Measurements from ENCODE around the gene PTX4. TPM values are rescaled to one million over a fixed set of nuclear protein-coding genes. Genes with fewer than 3 reads are reported as not detected.

PTX4 gene, protein sequence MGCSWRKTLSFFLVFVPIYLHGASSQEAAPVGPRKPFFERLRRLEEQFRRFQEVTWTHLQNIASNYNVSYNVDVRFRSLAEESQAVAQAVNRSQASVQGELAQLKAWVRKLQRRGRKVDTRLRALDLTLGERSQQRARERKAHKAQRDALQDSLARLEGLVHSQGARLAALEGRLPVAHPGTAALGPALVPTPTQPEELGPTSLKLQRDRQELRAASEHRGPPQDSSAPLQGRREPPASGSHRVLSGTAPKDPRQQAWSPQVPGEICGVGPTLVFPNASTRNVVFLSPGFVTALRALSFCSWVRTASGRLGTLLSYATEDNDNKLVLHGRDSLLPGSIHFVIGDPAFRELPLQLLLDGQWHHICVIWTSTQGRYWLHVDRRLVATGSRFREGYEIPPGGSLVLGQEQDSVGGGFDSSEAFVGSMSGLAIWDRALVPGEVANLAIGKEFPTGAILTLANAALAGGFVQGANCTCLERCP
- 0.85 TPM in 1 of 2 replicates, not detected in the other for total RNA-seq

DNA sequence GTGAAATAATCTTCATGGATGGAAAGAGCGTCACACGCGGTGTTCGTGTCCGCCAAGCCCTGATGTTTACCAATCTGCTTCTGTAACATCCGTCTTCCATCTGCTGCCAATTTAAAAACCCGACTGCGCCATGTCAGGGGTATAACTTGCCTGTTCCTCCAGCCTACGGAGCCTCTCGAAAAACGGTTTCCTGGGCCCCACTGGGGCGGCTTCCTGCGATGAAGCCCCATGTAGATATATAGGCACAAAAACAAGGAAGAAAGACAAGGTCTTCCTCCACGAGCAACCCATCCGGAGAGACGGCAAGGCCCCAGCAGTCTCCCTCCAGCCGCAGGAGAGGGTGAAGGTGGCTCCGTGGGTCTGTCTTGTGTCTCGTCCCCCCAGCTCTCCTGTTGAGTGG, at the start of gene PTX4:
TSS of gene PTX4 (minus strand) at position 326 of the 400 bp plus-strand sequence. CDS start at position 291, 35 bp downstream.

DNA sequence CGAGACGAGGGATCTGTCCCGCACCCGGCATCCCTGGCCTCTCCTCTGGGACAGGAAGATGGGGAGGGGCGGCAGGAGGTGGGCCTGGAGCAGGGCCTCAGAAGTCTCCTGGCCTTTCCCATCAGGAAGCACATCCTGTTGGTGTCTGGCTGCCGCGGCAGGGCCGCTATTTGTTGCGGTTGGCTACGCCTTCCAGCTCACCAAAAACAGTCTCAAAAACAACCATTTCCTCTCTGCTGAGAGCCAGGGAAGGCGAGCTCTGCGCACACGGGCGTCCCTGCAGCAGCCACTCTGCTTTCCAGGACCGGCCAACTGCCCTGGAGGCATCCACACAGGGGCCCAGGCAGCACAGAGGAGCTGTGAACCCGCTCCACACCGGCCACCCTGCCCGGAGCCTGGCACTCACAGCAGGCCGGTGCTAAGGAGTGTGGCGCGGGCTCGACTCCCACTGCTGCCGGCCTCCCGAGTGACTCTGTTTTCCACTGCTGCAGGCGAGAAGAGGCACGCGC, 44.8 kb upstream of the PTX4 start, which contains the start of gene TMEM204:
TSS of gene TMEM204 (plus strand) at position 224 of the 509 bp plus-strand sequence. CDS start 610 bp downstream, outside the sequence.

DNA sequence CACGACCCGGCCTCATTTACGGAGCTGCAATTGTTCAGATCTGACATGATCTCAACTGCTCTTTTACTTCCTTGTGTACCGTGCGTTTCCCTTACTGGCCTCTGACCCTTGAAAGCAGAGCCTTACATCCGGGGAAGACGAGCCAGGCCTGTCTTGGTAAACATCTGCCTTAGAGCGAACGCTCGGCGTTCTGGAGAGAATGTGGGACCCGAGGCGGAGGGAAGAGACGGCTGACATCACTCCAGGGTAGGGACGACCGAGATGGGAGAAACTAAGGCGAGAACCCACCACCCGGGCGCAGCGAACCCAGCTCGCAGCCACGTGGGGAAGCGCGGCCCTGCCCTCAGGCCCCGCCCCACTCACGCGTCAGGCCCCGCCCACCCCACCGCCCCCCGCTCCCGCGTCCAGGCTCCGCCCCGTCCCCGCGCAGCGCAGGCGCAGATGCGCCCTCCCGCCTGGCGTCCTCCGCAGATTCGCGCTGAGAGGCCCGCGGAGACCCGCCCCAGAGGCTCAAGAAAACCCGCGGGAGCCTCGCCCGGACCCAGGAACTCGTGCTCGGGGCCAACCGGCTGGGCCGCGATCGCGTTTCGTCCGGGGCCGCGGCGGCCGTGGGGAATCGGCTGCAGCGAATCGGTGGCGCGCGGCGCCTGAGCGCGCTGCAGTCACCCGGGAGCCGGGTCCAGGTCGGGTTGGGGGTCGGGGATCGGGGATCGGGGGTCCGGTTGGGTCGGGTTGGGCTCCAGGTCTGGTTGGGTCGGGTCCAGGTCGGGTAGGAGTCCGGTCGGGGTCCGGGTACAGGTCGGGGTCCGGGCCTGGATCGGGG, 4.4 kb upstream of the PTX4 start, which contains the start of gene TELO2:
TSS of gene TELO2 (plus strand) at position 438 of the 823 bp plus-strand sequence. CDS start 922 bp downstream, outside the sequence.

DNA sequence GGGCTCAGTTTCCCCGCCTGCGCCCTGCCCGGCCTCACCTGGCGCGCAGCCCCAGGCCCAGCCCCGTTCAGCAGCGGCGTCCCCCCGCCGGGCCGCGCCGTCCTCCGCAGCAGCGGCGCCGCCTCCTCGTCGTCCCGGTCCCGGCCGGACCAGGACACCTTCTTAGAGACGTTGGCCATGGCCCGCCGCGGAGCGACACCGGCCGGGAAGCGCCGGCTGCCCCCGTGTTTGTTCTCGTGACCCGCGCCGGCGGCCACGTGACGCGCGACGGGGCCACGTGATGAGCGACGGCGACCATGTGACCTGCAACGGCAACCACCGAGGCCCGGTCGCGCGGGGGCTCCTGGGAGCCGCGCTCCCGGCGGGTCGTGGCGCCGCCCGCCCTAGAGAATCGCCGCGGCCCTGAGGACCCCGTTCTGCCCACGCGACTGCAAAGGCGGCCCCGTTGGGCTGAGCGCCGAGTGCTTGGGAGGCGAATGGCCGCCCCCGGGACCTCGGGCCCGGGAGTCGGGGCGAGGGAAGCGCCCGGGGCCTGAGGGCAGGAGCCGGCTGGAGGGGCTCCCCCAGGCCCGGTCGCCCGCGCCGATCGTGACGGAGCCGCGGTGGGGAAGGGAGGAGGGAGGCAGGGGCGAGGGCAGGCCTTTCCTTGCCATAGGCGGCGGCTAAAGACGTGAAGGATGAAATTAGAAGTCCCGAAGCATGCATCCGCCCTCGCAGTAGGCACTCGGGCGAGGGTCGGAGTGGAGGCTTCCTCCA, 13.8 kb downstream of the PTX4 start, which contains the start of gene CLCN7:
TSS of gene CLCN7 (minus strand) at position 233 of the 756 bp plus-strand sequence. CDS start at position 179, 54 bp downstream.

DNA sequence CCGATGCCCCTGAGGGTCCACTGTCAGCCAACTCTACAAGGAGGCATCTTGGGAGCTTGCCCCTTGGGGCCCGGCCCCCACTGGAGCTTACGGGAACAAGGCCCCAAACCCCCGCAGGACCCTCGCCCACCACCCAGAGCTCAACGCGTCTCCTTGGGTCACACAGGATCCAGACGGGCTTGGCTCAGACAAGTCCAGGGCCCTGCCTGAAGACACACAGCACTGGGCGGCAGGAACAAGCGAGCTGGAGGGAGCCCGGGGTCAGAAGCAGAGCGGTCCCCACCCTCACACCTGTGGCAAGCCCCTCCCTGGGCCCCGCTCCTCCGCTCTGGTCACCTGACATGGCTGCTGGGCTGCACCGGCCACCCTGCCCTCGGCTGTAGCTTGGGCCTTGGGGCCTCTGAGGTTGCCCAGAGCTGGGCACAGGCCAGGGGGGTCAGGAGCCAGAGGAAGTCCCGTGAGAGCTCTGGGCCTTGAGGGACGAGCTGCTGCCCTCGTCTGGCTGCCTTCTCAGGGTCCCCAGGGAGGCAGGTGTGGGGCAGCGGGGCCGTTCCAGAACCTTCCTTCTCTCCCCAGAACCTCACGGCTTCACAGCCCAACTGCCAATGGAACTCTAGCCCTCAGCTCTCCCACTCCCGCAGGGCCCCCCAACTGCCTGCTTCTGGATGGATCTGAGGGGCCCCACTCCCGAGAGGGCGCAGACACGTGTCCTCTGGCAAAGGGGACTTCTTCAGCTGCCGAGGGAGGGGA, 44.6 kb downstream of the PTX4 start, which contains the start of gene CCDC154:
TSS of gene CCDC154 (minus strand) at position 577 of the 750 bp plus-strand sequence. CDS start at position 343, 234 bp downstream.

Other genes with a start within 250 kb of the PTX4 start
- gene TPSAB1, start 248.2 kb downstream of the PTX4 start, total RNA-seq: not detected in 2 replicates
- gene TPSD1, start 232.9 kb downstream of the PTX4 start, total RNA-seq: not detected in 2 replicates
- 39.9 and 50.1 TPM in 2 replicates for gene UBE2I, start 179.3 kb downstream of the PTX4 start, total RNA-seq
- 0.24 and 0.85 TPM in 2 replicates for gene BAIAP3, start 155.3 kb downstream of the PTX4 start, total RNA-seq
- 114 and 120 TPM in 2 replicates for gene TSR3, start 137.1 kb downstream of the PTX4 start, total RNA-seq
- gene GNPTG, start 137.0 kb downstream of the PTX4 start, total RNA-seq: 34.9 and 37.1 TPM in 2 replicates
- gene UNKL, start 74.2 kb downstream of the PTX4 start, total RNA-seq: 2.3 and 4.1 TPM in 2 replicates
- gene UQCC4, start 68.2 kb downstream of the PTX4 start, total RNA-seq: 14.7 and 16.1 TPM in 2 replicates
- not detected in 2 replicates for gene PERCC1, start 57.9 kb downstream of the PTX4 start, total RNA-seq
- 0.24 and 0.43 TPM in 2 replicates for gene CCDC154, start 44.4 kb downstream of the PTX4 start, total RNA-seq
- 56.5 and 80.7 TPM in 2 replicates for gene CLCN7, start 13.9 kb downstream of the PTX4 start, total RNA-seq
- 7.2 and 8.9 TPM in 2 replicates for gene TELO2, start 4.4 kb upstream of the PTX4 start, total RNA-seq
- under 0.01 and 0.72 TPM in 2 replicates for gene TMEM204, start 44.7 kb upstream of the PTX4 start, total RNA-seq
- gene IFT140, start 123.1 kb upstream of the PTX4 start, total RNA-seq: 13.9 and 17.8 TPM in 2 replicates
- gene CRAMP1, start 123.4 kb upstream of the PTX4 start, total RNA-seq: 4.0 and 6.5 TPM in 2 replicates
- gene JPT2, start 189.3 kb upstream of the PTX4 start, total RNA-seq: 75.2 and 122 TPM in 2 replicates
- 20.0 and 22.2 TPM in 2 replicates for gene MAPK8IP3, start 217.3 kb upstream of the PTX4 start, total RNA-seq

All from tracheal epithelial cell (primary cell).